GM23338 (cell line): ENCODE results near the gene TARS1. TPM values are rescaled to one million over a fixed set of nuclear protein-coding genes. Genes with fewer than 3 reads are reported as not detected.

Experiments
- ATAC-seq: fragments of 200-7000 bp; cut with Tn5 transposase; 3 replicates; pipeline ENCODE4 v1.9.1; 2020
- DNase-seq: peaks from one replicate; pipeline ENCODE4 v3.0.0-alpha.2; 2015; ENCODE audit warnings: low spot score
- H2AFZ ChIP-seq: fragments of 200-600 bp; sonication (generic); 2 replicates; pipeline ENCODE4 v1.8.0; 2016; ENCODE audit warnings: antibody characterized with exemption, mild to moderate bottlenecking, moderate library complexity
- H3F3A ChIP-seq: fragments of 200-600 bp; sonication (generic); replicated peaks from 2 replicates; pipeline ENCODE4 v1.8.0; 2017; ENCODE audit warnings: antibody characterized with exemption, mixed run types, low read depth
- H3K27ac ChIP-seq: fragments of 200-600 bp; sonication (generic); 2 replicates; pipeline ENCODE4 v1.6.1; 2016; ENCODE audit warnings: low read depth
- H3K27me3 ChIP-seq: fragments of 200-600 bp; sonication (generic); 2 replicates; pipeline ENCODE4 v1.8.0; 2016; ENCODE audit warnings: mild to moderate bottlenecking, mixed run types, moderate library complexity; ENCODE audit not compliant: insufficient read depth
- H3K36me3 ChIP-seq: fragments of 200-600 bp; sonication (generic); 2 replicates; pipeline ENCODE4 v1.8.0; 2016; ENCODE audit warnings: mild to moderate bottlenecking; ENCODE audit not compliant: insufficient read depth
- H3K4me1 ChIP-seq: fragments of 200-600 bp; sonication (generic); 2 replicates; pipeline ENCODE4 v1.8.0; 2016; ENCODE audit warnings: mild to moderate bottlenecking, moderate library complexity; ENCODE audit not compliant: insufficient read depth
- H3K4me2 ChIP-seq: fragments of 200-600 bp; sonication (generic); 2 replicates; pipeline ENCODE4 v1.7.1; 2017; ENCODE audit warnings: mixed run types
- H3K4me3 ChIP-seq: fragments of 200-600 bp; sonication (generic); 2 replicates; pipeline ENCODE4 v1.6.1; 2016; ENCODE audit warnings: mixed run types
- H3K79me2 ChIP-seq: fragments of 200-600 bp; sonication (generic); replicated peaks from 2 replicates; pipeline ENCODE4 v1.8.0; 2017; ENCODE audit warnings: mild to moderate bottlenecking; ENCODE audit not compliant: insufficient read depth
- H3K9me2 ChIP-seq: fragments of 200-600 bp; sonication (generic); 2 replicates; pipeline ENCODE4 v1.8.0; 2017; ENCODE audit not compliant: insufficient read depth
- H4K20me1 ChIP-seq: fragments of 200-600 bp; sonication (generic); replicated peaks from 2 replicates; pipeline ENCODE4 v1.8.0; 2017; ENCODE audit warnings: mild to moderate bottlenecking; ENCODE audit not compliant: insufficient read depth
- H3K27ac Mint-ChIP-seq: 2 replicates; pipeline ENCODE4 v1.8.0; 2020; ENCODE audit warnings: inconsistent platforms, mild to moderate bottlenecking, moderate library complexity, mixed read lengths
- H3K27me3 Mint-ChIP-seq: 3 replicates; pipeline ENCODE4 v1.8.0; 2022; ENCODE audit warnings: low read depth, mild to moderate bottlenecking, moderate library complexity, mixed read lengths, inconsistent platforms; ENCODE audit not compliant: insufficient read depth, poor library complexity
- H3K36me3 Mint-ChIP-seq: 3 replicates; pipeline ENCODE4 v1.8.0; 2021; ENCODE audit warnings: low read depth, mild to moderate bottlenecking, inconsistent platforms, moderate library complexity, mixed read lengths
- H3K4me1 Mint-ChIP-seq: 3 replicates; pipeline ENCODE4 v1.8.0; 2020; ENCODE audit warnings: mild to moderate bottlenecking, inconsistent platforms, mixed read lengths
- H3K4me3 Mint-ChIP-seq: 3 replicates; pipeline ENCODE4 v1.8.0; 2021; ENCODE audit warnings: moderate library complexity, mild to moderate bottlenecking, inconsistent platforms, mixed read lengths
- H3K9me3 Mint-ChIP-seq: 3 replicates; pipeline ENCODE4 v1.8.0; 2020; ENCODE audit warnings: moderate library complexity, mild to moderate bottlenecking, inconsistent platforms, mixed read lengths
- CREB1 ChIP-seq: fragments of 250-450 bp; sonication (Bioruptor Pico); IDR thresholded peaks from 2 replicates; pipeline ENCODE4 v1.5.0; 2020; ENCODE audit warnings: low read depth, mild to moderate bottlenecking, moderate library complexity
- EZH2 ChIP-seq: fragments of 200-600 bp; sonication (generic); IDR thresholded peaks from one replicate; pipeline ENCODE4 v1.8.0; 2017; ENCODE audit warnings: antibody characterized with exemption, mild to moderate bottlenecking, low read depth; ENCODE audit not compliant: unreplicated experiment
- EZH2phosphoT487 ChIP-seq: fragments of 200-600 bp; sonication (generic); IDR thresholded peaks from one replicate; pipeline ENCODE4 v1.8.1; 2018; ENCODE audit warnings: antibody characterized with exemption; ENCODE audit not compliant: unreplicated experiment
- JUNB ChIP-seq: IDR thresholded peaks from one replicate; pipeline ENCODE4 v1.6.1; 2016; ENCODE audit warnings: antibody characterized with exemption; ENCODE audit not compliant: unreplicated experiment
- NANOG ChIP-seq: IDR thresholded peaks from 2 replicates; pipeline ENCODE4 v1.6.1; 2016; ENCODE audit warnings: antibody characterized with exemption, borderline replicate concordance
- POLR2AphosphoS5 ChIP-seq: IDR thresholded peaks from 2 replicates; pipeline ENCODE4 v1.6.1; 2016; ENCODE audit warnings: antibody characterized with exemption, low read depth
- STAT1 ChIP-seq: IDR thresholded peaks from one replicate; pipeline ENCODE4 v1.6.1; 2016; ENCODE audit warnings: antibody characterized with exemption; ENCODE audit not compliant: unreplicated experiment
- ZNF114 ChIP-seq: fragments of 250-450 bp; sonication (Bioruptor Pico); IDR thresholded peaks from 2 replicates; pipeline ENCODE4 v1.5.0; 2020; ENCODE audit warnings: mild to moderate bottlenecking, moderate library complexity
- ZNF331 ChIP-seq: fragments of 250-450 bp; sonication (Bioruptor Pico); IDR thresholded peaks from 2 replicates; pipeline ENCODE4 v1.5.0; 2020; ENCODE audit warnings: low read depth, mild to moderate bottlenecking, moderate library complexity
- ZNF462 ChIP-seq: fragments of 250-450 bp; sonication (Bioruptor Pico); IDR thresholded peaks from 2 replicates; pipeline ENCODE4 v1.5.0; 2020; ENCODE audit warnings: mild to moderate bottlenecking, moderate library complexity
- polyA plus RNA-seq: library from polyadenylated mRNA; unstranded; fragments of >200 nt; fragmentation: Nextera tagmentation; extraction: Ambion mirVana; gene quantifications from 2 replicates; pipeline ENCODE4 v1.2.1, GENCODE V29; 2016
- total RNA-seq: library from RNA; depleted of rRNA; stranded (reverse); fragments of >200 nt; shearing (Covaris generic); gene quantifications from 2 replicates; pipeline ENCODE4 v1.2.3, GENCODE V29; 2014
- TF ChIP-seq, protein P1 (sequence below): IDR thresholded peaks from one replicate; pipeline ENCODE4 v1.6.1; 2018; ENCODE audit warnings: antibody characterized with exemption; ENCODE audit not compliant: unreplicated experiment
- TF ChIP-seq, protein P2 (sequence below): IDR thresholded peaks from 2 replicates; pipeline ENCODE4 v1.6.1; 2016; ENCODE audit warnings: antibody characterized with exemption
- TF ChIP-seq, protein P3 (sequence below), 2 experiments: fragments of 200-600 bp in 1 of 2; sonication (generic) in 1 of 2; conservative IDR thresholded peaks; 2 replicates each; pipeline versions ENCODE4 v1.5.1 to v1.6.1; 2016 to 2017; ENCODE audit warnings: antibody characterized with exemption in 2 of 2, low read depth in 2 of 2, mild to moderate bottlenecking in 2 of 2, moderate library complexity in 1 of 2

Gene TARS1
- total and polyA plus RNA-seq, 2 experiments from 2014 or later: 458 to 473 TPM

GRCh38 chr5:33504570-33504969 is 63.8 kb downstream of the TARS1 start:
- Mint-ChIP-seq H3K27ac (no peak overlapping the region), H3K4me3 (no peak overlapping the region), H3K27me3 (peaks cover 3% of the 10 kb centered on the region), H3K36me3 (peaks cover 3% of the 10 kb centered on the region; the same call in 1 of the 3 replicates), H3K9me3 (peaks cover 5% of the 10 kb centered on the region; the same call in 2 of the 3 replicates), H3K4me1 (no peaks in the 10 kb centered on the region)
- ATAC-seq: no peak
- Histone ChIP-seq H3K4me1 (no peaks in the 10 kb centered on the region), H3K27me3 (no peaks in the 10 kb centered on the region), H3K9me2 (no peaks in the 10 kb centered on the region; the same call in 1 of the 2 replicates), H4K20me1 (no peaks in the 10 kb centered on the region), H3K4me3 (no peak overlapping the region), H2AFZ (no peak overlapping the region), H3K4me2 (no peak overlapping the region), H3F3A (no peaks in the 10 kb centered on the region), H3K79me2 (no peaks in the 10 kb centered on the region), H3K27ac (no peak overlapping the region), H3K36me3 (no peaks in the 10 kb centered on the region)
- no peak for DNase-seq
- TF ChIP-seq, protein P1, sequence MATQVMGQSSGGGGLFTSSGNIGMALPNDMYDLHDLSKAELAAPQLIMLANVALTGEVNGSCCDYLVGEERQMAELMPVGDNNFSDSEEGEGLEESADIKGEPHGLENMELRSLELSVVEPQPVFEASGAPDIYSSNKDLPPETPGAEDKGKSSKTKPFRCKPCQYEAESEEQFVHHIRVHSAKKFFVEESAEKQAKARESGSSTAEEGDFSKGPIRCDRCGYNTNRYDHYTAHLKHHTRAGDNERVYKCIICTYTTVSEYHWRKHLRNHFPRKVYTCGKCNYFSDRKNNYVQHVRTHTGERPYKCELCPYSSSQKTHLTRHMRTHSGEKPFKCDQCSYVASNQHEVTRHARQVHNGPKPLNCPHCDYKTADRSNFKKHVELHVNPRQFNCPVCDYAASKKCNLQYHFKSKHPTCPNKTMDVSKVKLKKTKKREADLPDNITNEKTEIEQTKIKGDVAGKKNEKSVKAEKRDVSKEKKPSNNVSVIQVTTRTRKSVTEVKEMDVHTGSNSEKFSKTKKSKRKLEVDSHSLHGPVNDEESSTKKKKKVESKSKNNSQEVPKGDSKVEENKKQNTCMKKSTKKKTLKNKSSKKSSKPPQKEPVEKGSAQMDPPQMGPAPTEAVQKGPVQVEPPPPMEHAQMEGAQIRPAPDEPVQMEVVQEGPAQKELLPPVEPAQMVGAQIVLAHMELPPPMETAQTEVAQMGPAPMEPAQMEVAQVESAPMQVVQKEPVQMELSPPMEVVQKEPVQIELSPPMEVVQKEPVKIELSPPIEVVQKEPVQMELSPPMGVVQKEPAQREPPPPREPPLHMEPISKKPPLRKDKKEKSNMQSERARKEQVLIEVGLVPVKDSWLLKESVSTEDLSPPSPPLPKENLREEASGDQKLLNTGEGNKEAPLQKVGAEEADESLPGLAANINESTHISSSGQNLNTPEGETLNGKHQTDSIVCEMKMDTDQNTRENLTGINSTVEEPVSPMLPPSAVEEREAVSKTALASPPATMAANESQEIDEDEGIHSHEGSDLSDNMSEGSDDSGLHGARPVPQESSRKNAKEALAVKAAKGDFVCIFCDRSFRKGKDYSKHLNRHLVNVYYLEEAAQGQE: no peak
- TF ChIP-seq, protein P2, sequence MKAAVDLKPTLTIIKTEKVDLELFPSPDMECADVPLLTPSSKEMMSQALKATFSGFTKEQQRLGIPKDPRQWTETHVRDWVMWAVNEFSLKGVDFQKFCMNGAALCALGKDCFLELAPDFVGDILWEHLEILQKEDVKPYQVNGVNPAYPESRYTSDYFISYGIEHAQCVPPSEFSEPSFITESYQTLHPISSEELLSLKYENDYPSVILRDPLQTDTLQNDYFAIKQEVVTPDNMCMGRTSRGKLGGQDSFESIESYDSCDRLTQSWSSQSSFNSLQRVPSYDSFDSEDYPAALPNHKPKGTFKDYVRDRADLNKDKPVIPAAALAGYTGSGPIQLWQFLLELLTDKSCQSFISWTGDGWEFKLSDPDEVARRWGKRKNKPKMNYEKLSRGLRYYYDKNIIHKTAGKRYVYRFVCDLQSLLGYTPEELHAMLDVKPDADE: no peak
- TF ChIP-seq JUNB: no peak
- no peak for TF ChIP-seq EZH2
- TF ChIP-seq POLR2AphosphoS5: no peak
- TF ChIP-seq ZNF462 (CRISPR knock-in tag): no peak
- no peak for TF ChIP-seq NANOG
- TF ChIP-seq ZNF114 (CRISPR knock-in tag): no peak
- TF ChIP-seq, protein P3, sequence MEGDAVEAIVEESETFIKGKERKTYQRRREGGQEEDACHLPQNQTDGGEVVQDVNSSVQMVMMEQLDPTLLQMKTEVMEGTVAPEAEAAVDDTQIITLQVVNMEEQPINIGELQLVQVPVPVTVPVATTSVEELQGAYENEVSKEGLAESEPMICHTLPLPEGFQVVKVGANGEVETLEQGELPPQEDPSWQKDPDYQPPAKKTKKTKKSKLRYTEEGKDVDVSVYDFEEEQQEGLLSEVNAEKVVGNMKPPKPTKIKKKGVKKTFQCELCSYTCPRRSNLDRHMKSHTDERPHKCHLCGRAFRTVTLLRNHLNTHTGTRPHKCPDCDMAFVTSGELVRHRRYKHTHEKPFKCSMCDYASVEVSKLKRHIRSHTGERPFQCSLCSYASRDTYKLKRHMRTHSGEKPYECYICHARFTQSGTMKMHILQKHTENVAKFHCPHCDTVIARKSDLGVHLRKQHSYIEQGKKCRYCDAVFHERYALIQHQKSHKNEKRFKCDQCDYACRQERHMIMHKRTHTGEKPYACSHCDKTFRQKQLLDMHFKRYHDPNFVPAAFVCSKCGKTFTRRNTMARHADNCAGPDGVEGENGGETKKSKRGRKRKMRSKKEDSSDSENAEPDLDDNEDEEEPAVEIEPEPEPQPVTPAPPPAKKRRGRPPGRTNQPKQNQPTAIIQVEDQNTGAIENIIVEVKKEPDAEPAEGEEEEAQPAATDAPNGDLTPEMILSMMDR (conservative IDR thresholded peaks at IDR 0.05; ENCODE audit: low read depth in 2 of 2): no peak
- TF ChIP-seq EZH2phosphoT487: no peak
- TF ChIP-seq ZNF331: no peak
- no peak for TF ChIP-seq CREB1
- TF ChIP-seq STAT1: no peak
